NCI-H2227 treated with DMSO at 0.1 percent for 48 hours (cell line): ENCODE results near the gene NT5C2.

ENCODE experiments used
- DNase-seq: peaks from one replicate; lab custom pipeline; 2025; lab: John Stamatoyannopoulos, UW

NT5C2 gene

GRCh38 chr10:103058034-103058433 lies 135.0 kb downstream of the NT5C2 start:
- no peak for DNase-seq

- no peak for DNase-seq
Observed at GRCh38 chr10:103055105-103055504, 138.0 kb downstream of the NT5C2 start.

GRCh38 chr10:103054621-103055020 lies 138.5 kb downstream of the NT5C2 start:
- DNase-seq = no peak

GRCh38 chr10:103053659-103054581 lies 139.2 kb downstream of the NT5C2 start:
- DNase-seq = peak; percentile 59

GRCh38 chr10:103049237-103049636 lies 143.8 kb downstream of the NT5C2 start:
- DNase-seq = no peak

- DNase-seq = no peak
Observed at GRCh38 chr10:103047381-103047780, 145.7 kb downstream of the NT5C2 start.

- no peak for DNase-seq
Observed at GRCh38 chr10:103045961-103046360, 147.1 kb downstream of the NT5C2 start.

GRCh38 chr10:103044942-103045489 lies 148.1 kb downstream of the NT5C2 start:
- no peak for DNase-seq

GRCh38 chr10:103042908-103043307 lies 150.2 kb downstream of the NT5C2 start:
- DNase-seq = no peak

- no peak for DNase-seq
Observed at GRCh38 chr10:103042129-103042528, 150.9 kb downstream of the NT5C2 start.

- no peak for DNase-seq
Observed at GRCh38 chr10:103041391-103041790, 151.7 kb downstream of the NT5C2 start.

- no peak for DNase-seq
Observed at GRCh38 chr10:103040418-103040817, 152.7 kb downstream of the NT5C2 start.

GRCh38 chr10:103038570-103038969 lies 154.5 kb downstream of the NT5C2 start:
- no peak for DNase-seq
